ENCODE data around the gene PBX3.

DNA sequence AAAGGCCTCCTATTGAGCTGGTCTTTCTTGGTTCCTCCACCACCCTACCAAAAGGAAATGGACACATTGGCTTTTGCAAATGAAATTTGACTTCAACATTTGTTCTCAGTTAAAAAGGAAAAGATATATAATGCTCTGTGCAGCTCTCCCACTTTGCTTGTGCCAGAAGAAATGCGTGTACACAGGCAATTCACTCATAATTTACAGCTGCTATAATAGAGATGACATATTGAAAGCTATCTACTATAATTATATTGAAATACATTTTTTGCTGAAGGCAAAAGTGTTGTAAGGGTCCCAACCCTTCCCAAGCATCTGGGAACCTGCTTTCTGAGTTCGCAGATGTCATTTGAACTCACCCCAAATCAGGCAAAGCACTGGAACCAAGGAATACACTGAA is 173.2 kb downstream of the PBX3 start:
- TF ChIP-seq, protein P1, sequence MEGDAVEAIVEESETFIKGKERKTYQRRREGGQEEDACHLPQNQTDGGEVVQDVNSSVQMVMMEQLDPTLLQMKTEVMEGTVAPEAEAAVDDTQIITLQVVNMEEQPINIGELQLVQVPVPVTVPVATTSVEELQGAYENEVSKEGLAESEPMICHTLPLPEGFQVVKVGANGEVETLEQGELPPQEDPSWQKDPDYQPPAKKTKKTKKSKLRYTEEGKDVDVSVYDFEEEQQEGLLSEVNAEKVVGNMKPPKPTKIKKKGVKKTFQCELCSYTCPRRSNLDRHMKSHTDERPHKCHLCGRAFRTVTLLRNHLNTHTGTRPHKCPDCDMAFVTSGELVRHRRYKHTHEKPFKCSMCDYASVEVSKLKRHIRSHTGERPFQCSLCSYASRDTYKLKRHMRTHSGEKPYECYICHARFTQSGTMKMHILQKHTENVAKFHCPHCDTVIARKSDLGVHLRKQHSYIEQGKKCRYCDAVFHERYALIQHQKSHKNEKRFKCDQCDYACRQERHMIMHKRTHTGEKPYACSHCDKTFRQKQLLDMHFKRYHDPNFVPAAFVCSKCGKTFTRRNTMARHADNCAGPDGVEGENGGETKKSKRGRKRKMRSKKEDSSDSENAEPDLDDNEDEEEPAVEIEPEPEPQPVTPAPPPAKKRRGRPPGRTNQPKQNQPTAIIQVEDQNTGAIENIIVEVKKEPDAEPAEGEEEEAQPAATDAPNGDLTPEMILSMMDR (IDR thresholded peaks at IDR 0.05) = no peak
- TF ChIP-seq POLR2A (IDR thresholded peaks at IDR 0.05) = no peak

Measured in lower leg skin (tissue), 3 donors.